B cell (primary cell): ENCODE data around the gene ARPC2. TPM values are rescaled to one million over a fixed set of nuclear protein-coding genes. Genes with fewer than 3 reads are reported as not detected.

Source experiments
- ATAC-seq: fragments of 200-7000 bp; cut with Tn5 transposase; one replicate; pipeline ENCODE4 v1.10.0; 2021; ENCODE audit warnings: low read depth, mild to moderate bottlenecking, moderate number of reproducible peaks, moderate library complexity
- CTCF ChIA-PET: fragments of 350-600 bp; sonication (Branson Sonifier 250); formaldehyde crosslinking; loops from one replicate; lab custom pipeline; 2021; ENCODE audit warnings: antibody characterized with exemption, inconsistent platforms; lab: Charles Lee
- POLR2A ChIA-PET: fragments of 350-600 bp; sonication (Branson Sonifier 250); formaldehyde crosslinking; loops from one replicate; lab custom pipeline; 2021; ENCODE audit warnings: antibody characterized with exemption; lab: Charles Lee
- DNase-seq: peaks from one replicate; pipeline ENCODE4 v3.0.0; 2013
- H2AFZ ChIP-seq: 2 replicates; pipeline ENCODE4 v1.6.1; 2012; ENCODE audit warnings: mild to moderate bottlenecking, low read depth, low read length; ENCODE audit not compliant: insufficient read depth, poor library complexity, severe bottlenecking
- H3K27ac ChIP-seq, 2 donors: 1 replicate in 1 of 2; 2 replicates in 1 of 2; pipeline ENCODE4 v1.5.1; 2012 to 2013; ENCODE audit warnings: low read length in 2 of 2, mild to moderate bottlenecking in 2 of 2, moderate library complexity in 1 of 2
- H3K27me3 ChIP-seq, 4 experiments: fragments of 200-600 bp in 1 of 4; sonication (generic) in 1 of 4; replicated peaks in 1 of 4; 1 replicate in 2 of 4; 2 replicates in 2 of 4; pipeline versions ENCODE4 v1.6.1 to v1.7.0; 2013 to 2016; ENCODE audit warnings: low read length in 3 of 4, mild to moderate bottlenecking in 2 of 4, mixed read lengths in 1 of 4, moderate library complexity in 1 of 4; ENCODE audit not compliant: insufficient read depth in 4 of 4, control insufficient read depth in 3 of 4; ENCODE audit errors: control extremely low read depth in 1 of 4
- H3K36me3 ChIP-seq, 2 experiments: replicated peaks in 1 of 2; 1 replicate in 1 of 2; 2 replicates in 1 of 2; pipeline versions ENCODE4 v1.6.1 to v1.7.1; 2013; ENCODE audit warnings: low read length in 1 of 2; ENCODE audit not compliant: insufficient read depth in 2 of 2, control insufficient read depth in 1 of 2; ENCODE audit errors: control extremely low read depth in 1 of 2, extremely low read depth in 1 of 2
- H3K4me1 ChIP-seq, 2 donors: fragments of 200-600 bp in 1 of 2; sonication (generic) in 1 of 2; 1 replicate in 1 of 2; 2 replicates in 1 of 2; pipeline versions ENCODE4 v1.5.1 to v1.6.1; 2013 to 2017; ENCODE audit warnings: low read length in 2 of 2; ENCODE audit not compliant: control insufficient read depth in 2 of 2, insufficient read depth in 2 of 2
- H3K4me2 ChIP-seq: replicated peaks from 2 replicates; pipeline ENCODE3; 2012; ENCODE audit warnings: mild to moderate bottlenecking, low read depth, low read length; ENCODE audit not compliant: poor library complexity, severe bottlenecking
- H3K4me3 ChIP-seq, 5 experiments: fragments of 200-600 bp in 1 of 5; sonication (generic) in 1 of 5; 1 replicate in 3 of 5; 2 replicates in 2 of 5; pipeline versions ENCODE4 v1.5.1 to v1.7.0; 2011 to 2016; ENCODE audit warnings: low read length in 4 of 5, mild to moderate bottlenecking in 4 of 5, low read depth in 2 of 5, control low read depth in 1 of 5, moderate library complexity in 1 of 5; ENCODE audit not compliant: insufficient read depth in 1 of 5; ENCODE audit errors: control extremely low read depth in 1 of 5, extremely low read depth in 1 of 5
- H3K79me2 ChIP-seq: fragments of 200-600 bp; sonication (generic); one replicate; pipeline ENCODE4 v1.6.0; 2016; ENCODE audit warnings: low read length; ENCODE audit not compliant: control insufficient read depth, insufficient read depth
- H3K9ac ChIP-seq: fragments of 200-600 bp; sonication (generic); 2 replicates; pipeline ENCODE4 v1.6.1; 2017; ENCODE audit warnings: mild to moderate bottlenecking, low read length, moderate library complexity
- H3K9me3 ChIP-seq, 3 donors: one replicate each; pipeline versions ENCODE4 v1.6.1 to v1.7.1; 2013; ENCODE audit warnings: low read length in 2 of 3; ENCODE audit not compliant: control insufficient read depth in 2 of 3, insufficient read depth in 1 of 3; ENCODE audit errors: control extremely low read depth in 1 of 3
- H4K20me1 ChIP-seq: 2 replicates; pipeline ENCODE4 v1.6.0; 2012; ENCODE audit warnings: mild to moderate bottlenecking, low read length; ENCODE audit not compliant: insufficient read depth, control insufficient read depth, poor library complexity, severe bottlenecking
- H3K27ac Mint-ChIP-seq: one replicate; pipeline ENCODE4 v1.8.0; 2021; ENCODE audit warnings: mixed read lengths
- H3K27me3 Mint-ChIP-seq: one replicate; pipeline ENCODE4 v1.8.0; 2021; ENCODE audit warnings: mixed read lengths
- H3K4me1 Mint-ChIP-seq: one replicate; pipeline ENCODE4 v1.8.0; 2021; ENCODE audit warnings: mixed read lengths
- H3K4me3 Mint-ChIP-seq: one replicate; pipeline ENCODE4 v1.8.0; 2021; ENCODE audit warnings: mixed read lengths
- H3K9me3 Mint-ChIP-seq: one replicate; pipeline ENCODE4 v1.8.0; 2022; ENCODE audit warnings: mixed read lengths; ENCODE audit not compliant: insufficient read depth
- CTCF ChIP-seq: fragments of 200-600 bp; IDR thresholded peaks from one replicate; pipeline ENCODE4 v1.8.0; 2022; ENCODE audit warnings: antibody characterized with exemption, mild to moderate bottlenecking
- EZH2 ChIP-seq: IDR thresholded peaks from 2 replicates; pipeline ENCODE4 v1.6.1; 2012; ENCODE audit warnings: borderline replicate concordance, low read depth, mild to moderate bottlenecking, moderate library complexity, low read length; ENCODE audit not compliant: insufficient read depth, poor library complexity, severe bottlenecking
- WGBS: methylation state at CpG from one replicate; pipeline ENCODE4 v1.1.5; 2013; ENCODE audit warnings: missing lambda C conversion rate; ENCODE audit not compliant: insufficient coverage; 5-methylcytosine and 5-hydroxymethylcytosine counted together
- intact Hi-C: fragments of 100-400 bp; cut with micrococcal nuclease; formaldehyde crosslinking; loops from one replicate; pipeline ENCODE4 v1.10.0; 2022
- polyA plus RNA-seq: library from polyadenylated mRNA; depleted of rRNA; stranded (reverse); fragments of >200 nt; gene quantifications from 2 replicates; pipeline ENCODE4 v1.2.3, GENCODE V29; 2012
- total RNA-seq, 2 donors: library from RNA; stranded (reverse); fragments of 120-200 nt in 1 of 2; gene quantifications; 1 replicate in 1 of 2; 2 replicates in 1 of 2; pipeline versions ENCODE4 v1.2.3 to v1.2.4, GENCODE V29; 2013 to 2022

Gene ARPC2
- total and polyA plus RNA-seq, 2 donors (not counting 1 experiment from before 2014, with no cell fraction given) = 314 to 343 TPM

- no peak overlapping the region for H3K27ac Mint-ChIP-seq
- TF ChIP-seq EZH2 (no peak), CTCF (no peak)
- H3K9me3 Mint-ChIP-seq = no peaks in the 10 kb centered on the region
- H3K27ac ChIP-seq = no peak overlapping the region
- DNase-seq (no peak), ATAC-seq (no peak)
- H3K4me3 Mint-ChIP-seq = no peak overlapping the region
- H3K27me3 ChIP-seq = peaks cover 0 to 2% (median 0%) of the 10 kb centered on the region in 4 experiments
- ChIA-PET CTCF (no interaction called here), POLR2A (no interaction called here)
- no peak overlapping the region for H3K4me3 ChIP-seq
- H3K4me1 ChIP-seq = peaks cover 9 to 18% of the 10 kb centered on the region in 2 donors
- H2AFZ ChIP-seq = no peak overlapping the region
- intact Hi-C loops = no loop called here
- no peak overlapping the region for H3K9ac ChIP-seq
- H3K4me1 Mint-ChIP-seq = peaks cover 18% of the 10 kb centered on the region
- peaks cover 0 to 6% (median 6%) of the 10 kb centered on the region in 3 donors for H3K9me3 ChIP-seq
- H3K27me3 Mint-ChIP-seq = peaks cover 4% of the 10 kb centered on the region
- H3K79me2 ChIP-seq = peaks cover 46% of the 10 kb centered on the region
- no peaks in the 10 kb centered on the region for H3K36me3 ChIP-seq
- H4K20me1 ChIP-seq = peaks cover 2% of the 10 kb centered on the region
- H3K4me2 ChIP-seq = no peak overlapping the region
- 100% methylated on average over 1 of the region's 1 CpG for WGBS
These were observed 2.9 kb upstream of the ARPC2 start for GRCh38 chr2:218214116-218214515.

- Mint-ChIP-seq H3K27me3 (no peaks in the 10 kb centered on the region), H3K9me3 (no peaks in the 10 kb centered on the region), H3K4me1 (peaks cover 38% of the 10 kb centered on the region), H3K27ac (peak overlapping the region; percentile 94), H3K4me3 (peak overlapping the region; percentile 90)
- peak overlapping the region; percentile 100 for H3K9ac ChIP-seq
- ChIA-PET CTCF (interaction anchor here (0.7 to 1.9 kb wide), 8 partner anchors 9 to 180 kb away, joined by 3 to 16 read pairs (median 4); partner anchors contain the start of genes AAMP, CXCR1 and PNKD), POLR2A (interaction anchor here (0.6 to 2.8 kb wide), 2 partner anchors 54 to 57 kb away, joined by 6 to 11 read pairs; partner anchors contain the start of genes AAMP and PNKD)
- peaks cover 31 to 40% of the 10 kb centered on the region in 2 donors for H3K4me1 ChIP-seq
- 94% methylated on average over 5 of the region's 9 CpGs for WGBS
- DNase-seq (no peak), ATAC-seq (no peak)
- peak overlapping the region; percentile 91 to 99 for H3K27ac ChIP-seq
- H3K9me3 ChIP-seq = no peaks in the 10 kb centered on the region
- intact Hi-C loops = loop anchor here (2.0 to 5.0 kb wide), 6 partner anchors 180 to 1171 kb away; partner anchors contain the start of genes CNPPD1, DNPEP, RETREG2 and RNF25
- peak overlapping the region; percentile 53 to 97 (median 93) for H3K4me3 ChIP-seq
- no peaks in the 10 kb centered on the region for H3K27me3 ChIP-seq
- peaks cover 65% of the 10 kb centered on the region for H3K79me2 ChIP-seq
- H2AFZ ChIP-seq = peak overlapping the region; percentile 82
- TF ChIP-seq EZH2 (no peak), CTCF (no peak)
- peaks cover 24% of the 10 kb centered on the region for H4K20me1 ChIP-seq
- peak overlapping the region; percentile 79 for H3K4me2 ChIP-seq
- H3K36me3 ChIP-seq = peaks cover 0 to 8% of the 10 kb centered on the region in 2 experiments
These were observed 684 bp upstream of the ARPC2 start for GRCh38 chr2:218216336-218216673.
